Neuron (in vitro differentiated cells): Measurements from ENCODE around the gene SCD.

Source experiments
- H2AFZ ChIP-seq: one replicate; pipeline ENCODE4 v1.6.1; 2013; ENCODE audit warnings: low read depth, mild to moderate bottlenecking, inconsistent platforms, low read length, moderate library complexity
- H3K27me3 ChIP-seq: one replicate; pipeline ENCODE4 v1.6.1; 2013; ENCODE audit warnings: low read length; ENCODE audit not compliant: insufficient read depth
- H3K36me3 ChIP-seq: one replicate; pipeline ENCODE4 v1.6.1; 2013; ENCODE audit warnings: low read length; ENCODE audit not compliant: insufficient read depth
- H3K4me1 ChIP-seq: one replicate; pipeline ENCODE4 v1.6.1; 2013; ENCODE audit warnings: low read length; ENCODE audit not compliant: insufficient read depth
- H3K4me3 ChIP-seq: 2 replicates; pipeline ENCODE4 v1.5.1; 2013; ENCODE audit warnings: mild to moderate bottlenecking, low read length, moderate library complexity
- H3K9me3 ChIP-seq: one replicate; pipeline ENCODE4 v1.6.1; 2013; ENCODE audit warnings: low read length

SCD gene

DNA sequence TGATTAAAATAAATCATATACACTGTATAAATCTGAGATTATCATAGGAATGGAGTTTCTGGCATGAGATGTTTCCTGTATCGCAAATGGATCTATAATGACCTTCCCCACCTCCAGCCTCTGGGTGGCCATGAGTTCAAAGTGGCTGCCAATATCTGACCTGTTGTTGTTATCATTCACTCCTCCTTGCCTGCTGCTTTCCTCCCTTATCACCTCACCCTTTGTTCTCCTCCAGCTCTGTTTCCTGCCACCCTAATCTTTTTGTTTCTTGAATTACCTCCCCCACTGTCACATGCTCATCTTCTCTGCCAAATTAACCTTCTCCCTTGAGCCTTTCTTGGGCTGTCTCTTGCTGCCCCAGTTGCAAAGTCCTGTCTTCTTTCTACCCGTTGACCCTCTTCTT is 12.0 kb downstream of the SCD start:
- H2AFZ ChIP-seq, result no peak overlapping the region
- H3K27me3 ChIP-seq, result no peaks in the 10 kb centered on the region
- no peaks in the 10 kb centered on the region for H3K9me3 ChIP-seq
- peaks cover 90% of the 10 kb centered on the region for H3K36me3 ChIP-seq
- H3K4me3 ChIP-seq, result no peak overlapping the region
- H3K4me1 ChIP-seq, result peaks cover 23% of the 10 kb centered on the region

DNA sequence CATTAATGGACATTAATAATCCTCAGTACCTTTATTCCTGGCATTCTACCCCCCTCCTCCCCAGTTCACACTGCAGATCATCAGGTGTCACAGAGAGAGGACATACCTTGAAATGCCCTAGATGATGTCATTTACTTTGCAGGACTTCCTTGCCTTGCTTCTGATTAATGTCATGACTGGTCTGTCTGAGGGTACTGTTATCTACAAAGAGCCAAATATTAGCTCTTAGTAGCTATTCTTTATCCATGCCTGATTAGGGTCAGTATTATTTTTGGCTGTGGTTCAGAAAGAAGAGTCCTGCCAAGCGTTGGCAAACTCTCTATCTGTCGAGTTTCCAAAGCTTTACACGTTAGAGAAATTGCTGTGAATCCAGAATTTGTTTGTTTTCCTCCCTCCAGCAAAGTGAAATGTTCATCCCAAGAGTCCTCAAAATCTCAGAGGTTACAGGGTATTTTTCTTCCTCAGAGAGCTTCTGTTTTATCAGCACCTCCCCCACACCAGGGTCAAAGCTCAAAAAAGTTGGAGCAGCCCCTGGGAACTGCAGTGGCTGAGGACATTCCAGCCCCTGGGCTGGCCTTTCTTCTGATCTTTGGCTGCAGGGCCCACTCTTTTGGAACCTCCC is 12.6 kb downstream of the SCD start:
- Histone ChIP-seq H2AFZ (no peak overlapping the region), H3K36me3 (peaks cover 90% of the 10 kb centered on the region), H3K9me3 (no peaks in the 10 kb centered on the region), H3K27me3 (no peaks in the 10 kb centered on the region), H3K4me1 (peaks cover 23% of the 10 kb centered on the region), H3K4me3 (no peak overlapping the region)

DNA sequence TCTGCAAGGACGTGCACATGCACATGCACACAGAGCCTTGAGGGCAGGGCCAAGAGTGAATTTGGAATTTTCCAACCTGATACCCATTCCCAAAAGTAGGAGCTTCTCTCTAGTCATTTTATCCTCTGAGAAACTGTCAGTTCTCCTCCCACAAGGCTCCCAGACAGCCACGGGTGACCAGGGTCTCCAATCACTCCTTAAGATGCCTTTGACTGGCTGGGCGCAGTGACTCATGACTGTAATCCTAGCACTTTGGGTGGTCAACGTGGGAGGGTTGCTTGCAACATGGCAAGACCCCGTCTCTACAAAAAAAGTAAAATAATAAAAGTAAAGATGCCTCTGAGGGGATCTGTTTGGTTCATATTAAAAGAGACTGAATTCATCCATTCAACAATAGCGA is 13.2 kb downstream of the SCD start:
- Histone ChIP-seq H3K9me3 (no peaks in the 10 kb centered on the region), H2AFZ (no peak overlapping the region), H3K4me3 (no peak overlapping the region), H3K27me3 (no peaks in the 10 kb centered on the region), H3K4me1 (peaks cover 23% of the 10 kb centered on the region), H3K36me3 (peaks cover 85% of the 10 kb centered on the region)

DNA sequence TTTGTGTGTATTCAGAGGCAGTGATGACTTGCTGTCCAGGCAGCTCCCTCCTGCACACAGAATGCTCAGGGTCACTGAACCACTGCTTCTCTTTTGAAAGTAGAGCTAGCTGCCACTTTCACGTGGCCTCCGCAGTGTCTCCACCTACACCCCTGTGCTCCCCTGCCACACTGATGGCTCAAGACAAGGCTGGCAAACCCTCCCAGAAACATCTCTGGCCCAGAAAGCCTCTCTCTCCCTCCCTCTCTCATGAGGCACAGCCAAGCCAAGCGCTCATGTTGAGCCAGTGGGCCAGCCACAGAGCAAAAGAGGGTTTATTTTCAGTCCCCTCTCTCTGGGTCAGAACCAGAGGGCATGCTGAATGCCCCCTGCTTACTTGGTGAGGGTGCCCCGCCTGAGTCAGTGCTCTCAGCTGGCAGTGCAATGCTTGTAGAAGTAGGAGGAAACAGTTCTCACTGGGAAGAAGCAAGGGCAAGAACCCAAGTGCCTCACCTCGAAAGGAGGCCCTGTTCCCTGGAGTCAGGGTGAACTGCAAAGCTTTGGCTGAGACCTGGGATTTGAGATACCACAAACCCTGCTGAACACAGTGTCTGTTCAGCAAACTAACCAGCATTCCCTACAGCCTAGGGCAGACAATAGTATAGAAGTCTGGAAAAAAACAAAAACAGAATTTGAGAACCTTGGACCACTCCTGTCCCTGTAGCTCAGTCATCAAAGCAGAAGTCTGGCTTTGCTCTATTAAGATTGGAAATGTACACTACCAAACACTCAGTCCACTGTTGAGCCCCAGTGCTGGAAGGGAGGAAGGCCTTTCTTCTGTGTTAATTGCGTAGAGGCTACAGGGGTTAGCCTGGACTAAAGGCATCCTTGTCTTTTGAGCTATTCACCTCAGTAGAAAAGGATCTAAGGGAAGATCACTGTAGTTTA is 15.8 kb downstream of the SCD start:
- peaks cover 59% of the 10 kb centered on the region for H3K36me3 ChIP-seq
- H3K4me1 ChIP-seq, result peaks cover 23% of the 10 kb centered on the region

DNA sequence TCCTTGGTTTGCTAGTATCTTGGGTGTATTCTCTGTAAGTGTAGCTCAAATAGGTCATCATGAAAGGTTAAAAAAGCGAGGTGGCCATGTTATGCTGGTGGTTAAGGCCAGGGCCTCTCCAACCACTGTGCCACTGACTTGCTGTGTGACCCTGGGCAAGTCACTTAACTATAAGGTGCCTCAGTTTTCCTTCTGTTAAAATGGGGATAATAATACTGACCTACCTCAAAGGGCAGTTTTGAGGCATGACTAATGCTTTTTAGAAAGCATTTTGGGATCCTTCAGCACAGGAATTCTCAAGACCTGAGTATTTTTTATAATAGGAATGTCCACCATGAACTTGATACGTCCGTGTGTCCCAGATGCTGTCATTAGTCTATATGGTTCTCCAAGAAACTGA is 17.1 kb downstream of the SCD start:
- Histone ChIP-seq H3K36me3 (peaks cover 52% of the 10 kb centered on the region), H3K27me3 (no peaks in the 10 kb centered on the region), H3K4me3 (no peak overlapping the region), H2AFZ (no peak overlapping the region), H3K9me3 (no peaks in the 10 kb centered on the region), H3K4me1 (peaks cover 23% of the 10 kb centered on the region)

More for the DNA sequence above, 15.8 kb downstream of the SCD start:
- Histone ChIP-seq H3K27me3 (no peaks in the 10 kb centered on the region), H2AFZ (no peak overlapping the region), H3K9me3 (no peaks in the 10 kb centered on the region), H3K4me3 (no peak overlapping the region)

DNA sequence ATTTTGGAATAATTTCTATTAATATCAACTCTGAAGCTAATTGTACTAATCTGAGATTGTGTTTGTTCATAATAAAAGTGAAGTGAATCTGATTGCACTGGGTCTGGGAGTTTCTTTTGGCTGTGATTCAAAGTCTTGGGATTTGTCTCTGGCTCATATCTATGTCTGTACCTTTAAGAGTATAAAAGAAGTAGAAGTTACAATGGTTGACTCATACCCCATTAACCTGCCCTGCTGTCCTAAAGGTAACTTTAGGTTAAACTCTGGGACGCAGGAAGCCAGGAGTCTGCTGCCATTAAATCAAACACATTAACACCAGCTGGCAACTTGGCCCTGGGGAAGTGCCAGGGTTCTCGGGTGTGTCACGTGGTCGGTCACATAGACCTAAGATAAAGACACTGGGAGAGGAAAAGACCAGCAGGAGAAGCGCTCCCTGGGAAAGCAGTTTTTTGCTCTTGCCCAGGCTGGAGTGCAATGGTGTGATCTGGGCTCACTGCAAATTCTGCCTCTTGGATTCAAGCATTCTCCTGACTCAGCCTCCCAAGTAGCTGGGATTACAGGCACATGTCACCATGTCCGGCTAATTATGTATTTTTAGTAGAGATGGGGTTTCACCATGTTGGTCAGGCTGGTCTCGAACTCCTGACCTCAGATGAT is 17.8 kb downstream of the SCD start:
- H3K27me3 ChIP-seq, result no peaks in the 10 kb centered on the region
- no peak overlapping the region for H3K4me3 ChIP-seq
- peaks cover 23% of the 10 kb centered on the region for H3K4me1 ChIP-seq
- peaks cover 46% of the 10 kb centered on the region for H3K36me3 ChIP-seq
- no peak overlapping the region for H2AFZ ChIP-seq
- no peaks in the 10 kb centered on the region for H3K9me3 ChIP-seq

DNA sequence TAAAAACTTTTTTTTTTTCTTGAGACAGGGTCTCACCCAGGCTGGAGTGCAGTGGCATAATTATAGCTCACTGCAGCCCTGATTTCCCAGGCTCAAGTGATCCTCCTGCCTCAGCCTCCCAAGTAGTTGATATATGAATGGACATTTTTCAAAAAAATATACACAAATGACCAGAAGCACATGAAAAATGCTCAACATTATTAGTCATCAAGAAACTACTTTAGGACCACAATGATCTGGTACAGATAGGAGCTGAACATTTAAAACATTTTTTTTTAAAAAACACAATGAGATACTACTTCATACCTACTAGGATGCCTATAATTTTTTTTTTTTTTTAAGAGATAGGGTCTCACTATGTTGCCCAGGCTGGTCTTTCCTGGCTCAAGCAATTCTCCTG is 21.7 kb downstream of the SCD start:
- no peaks in the 10 kb centered on the region for H3K9me3 ChIP-seq
- H2AFZ ChIP-seq, result no peak overlapping the region
- no peak overlapping the region for H3K4me3 ChIP-seq
- H3K36me3 ChIP-seq, result peaks cover 8% of the 10 kb centered on the region
- H3K27me3 ChIP-seq, result no peaks in the 10 kb centered on the region
- H3K4me1 ChIP-seq, result peaks cover 23% of the 10 kb centered on the region

DNA sequence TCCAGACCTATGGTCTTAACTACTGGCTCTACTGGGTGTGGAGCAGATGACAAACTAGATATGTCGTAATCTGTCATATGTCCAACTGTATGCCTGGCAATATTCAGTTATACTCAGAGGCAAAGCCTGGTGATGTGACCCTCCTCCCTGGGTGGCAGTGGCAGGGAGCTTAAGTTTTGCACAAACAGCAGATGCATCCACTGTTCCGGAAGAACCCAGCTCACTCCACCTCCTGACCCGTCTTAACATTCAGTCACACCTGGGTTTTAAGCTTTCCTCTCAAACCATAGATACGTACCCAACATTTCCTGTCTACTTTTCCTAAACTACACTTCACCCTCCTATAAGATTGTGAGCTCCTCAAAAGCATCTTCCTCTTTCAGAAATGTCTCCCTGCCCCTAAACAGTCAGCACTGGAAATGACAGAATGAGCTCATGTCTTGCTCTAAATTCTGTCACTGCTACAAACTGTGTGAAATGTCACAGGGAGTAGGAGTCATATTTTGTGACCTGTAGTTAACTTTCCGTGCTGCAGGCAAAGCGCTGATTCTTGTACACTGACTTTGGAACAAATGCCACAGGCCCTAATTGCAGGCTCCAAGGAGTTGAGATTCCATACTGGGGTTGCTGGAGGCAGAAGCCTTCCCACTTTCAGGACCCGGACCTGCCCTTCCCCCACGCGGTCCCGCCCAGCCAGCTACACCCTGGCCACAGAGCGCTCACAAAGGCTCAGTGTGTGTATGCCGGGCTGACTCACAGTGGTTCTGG is 23.9 kb downstream of the SCD start:
- Histone ChIP-seq H2AFZ (peak overlapping the region; percentile 57), H3K36me3 (no peaks in the 10 kb centered on the region), H3K4me3 (peak overlapping the region; percentile 12), H3K9me3 (no peaks in the 10 kb centered on the region), H3K4me1 (peaks cover 34% of the 10 kb centered on the region), H3K27me3 (no peaks in the 10 kb centered on the region)

DNA sequence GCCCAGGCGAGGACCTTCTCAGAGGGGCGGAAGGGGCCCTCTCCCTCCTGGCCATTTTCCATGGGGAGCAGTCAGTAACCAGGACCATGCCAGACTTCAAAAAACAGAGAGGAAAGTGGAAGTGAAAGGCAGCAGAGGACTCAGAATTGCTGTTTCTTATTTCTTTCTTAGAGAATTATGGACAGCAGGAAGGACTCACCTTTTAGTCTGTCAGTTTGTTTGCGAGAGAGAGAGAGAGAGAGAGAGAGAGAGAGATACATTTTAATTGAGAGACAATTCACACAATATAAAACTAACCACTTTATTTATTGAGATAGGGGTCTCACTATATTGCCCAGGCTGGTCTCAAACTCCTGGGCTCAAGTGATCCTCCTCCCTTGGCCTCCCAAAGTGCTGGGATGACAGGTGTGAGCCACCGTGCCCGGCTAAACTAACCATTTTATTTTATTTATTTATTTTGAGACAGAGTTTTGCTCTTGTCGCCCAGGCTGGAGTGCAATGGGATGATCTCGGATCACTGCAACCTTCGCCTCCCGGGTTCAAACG is 24.5 kb downstream of the SCD start:
- H3K4me1 ChIP-seq, result peaks cover 34% of the 10 kb centered on the region
- no peak overlapping the region for H2AFZ ChIP-seq
- no peaks in the 10 kb centered on the region for H3K36me3 ChIP-seq
- H3K4me3 ChIP-seq, result no peak overlapping the region
- no peaks in the 10 kb centered on the region for H3K27me3 ChIP-seq
- no peaks in the 10 kb centered on the region for H3K9me3 ChIP-seq

DNA sequence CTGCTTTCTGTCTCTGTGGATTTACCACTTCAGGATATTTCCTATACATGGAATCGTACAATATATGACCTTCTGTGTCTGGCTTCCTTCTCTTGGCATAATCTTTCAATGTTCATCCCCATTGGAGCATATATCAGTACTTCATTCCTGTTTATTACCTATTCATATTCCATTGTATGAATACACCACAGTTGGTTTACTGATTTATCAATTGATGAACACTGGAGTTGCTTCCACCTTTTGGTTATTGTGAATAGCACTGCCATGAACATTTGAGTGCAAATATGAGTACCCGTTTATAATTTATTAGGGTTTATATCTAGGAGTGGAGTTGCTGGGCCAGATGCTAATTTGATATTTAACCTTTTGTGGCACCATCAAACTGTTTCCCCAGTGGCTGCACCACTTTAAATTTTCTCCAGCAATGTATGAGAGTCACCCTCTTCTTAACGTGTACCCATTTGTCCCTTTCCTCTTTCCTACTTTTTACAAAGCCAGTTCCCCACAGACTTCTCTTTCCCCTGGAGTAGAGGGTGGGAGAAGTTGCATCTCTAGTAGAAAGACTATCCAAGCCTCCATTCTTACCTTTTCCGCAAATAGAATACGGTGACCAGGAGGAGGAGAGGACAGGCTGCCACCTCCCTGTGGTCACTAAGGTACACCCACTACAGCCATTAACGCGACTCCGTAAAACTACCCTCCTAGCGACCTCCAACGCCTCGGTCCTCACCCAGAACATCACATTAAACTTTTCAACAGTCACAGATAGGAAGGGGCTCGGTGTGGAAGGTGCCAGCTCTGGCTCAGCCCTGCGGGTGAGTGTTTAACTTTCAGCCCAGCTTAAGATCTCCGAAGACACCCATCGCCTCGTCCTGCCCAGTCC is 25.6 kb downstream of the SCD start:
- H3K36me3 ChIP-seq, result no peaks in the 10 kb centered on the region
- no peaks in the 10 kb centered on the region for H3K9me3 ChIP-seq
- peak overlapping the region; percentile 54 for H3K4me3 ChIP-seq
- peak overlapping the region; percentile 10 for H2AFZ ChIP-seq
- peaks cover 34% of the 10 kb centered on the region for H3K4me1 ChIP-seq
- no peaks in the 10 kb centered on the region for H3K27me3 ChIP-seq

DNA sequence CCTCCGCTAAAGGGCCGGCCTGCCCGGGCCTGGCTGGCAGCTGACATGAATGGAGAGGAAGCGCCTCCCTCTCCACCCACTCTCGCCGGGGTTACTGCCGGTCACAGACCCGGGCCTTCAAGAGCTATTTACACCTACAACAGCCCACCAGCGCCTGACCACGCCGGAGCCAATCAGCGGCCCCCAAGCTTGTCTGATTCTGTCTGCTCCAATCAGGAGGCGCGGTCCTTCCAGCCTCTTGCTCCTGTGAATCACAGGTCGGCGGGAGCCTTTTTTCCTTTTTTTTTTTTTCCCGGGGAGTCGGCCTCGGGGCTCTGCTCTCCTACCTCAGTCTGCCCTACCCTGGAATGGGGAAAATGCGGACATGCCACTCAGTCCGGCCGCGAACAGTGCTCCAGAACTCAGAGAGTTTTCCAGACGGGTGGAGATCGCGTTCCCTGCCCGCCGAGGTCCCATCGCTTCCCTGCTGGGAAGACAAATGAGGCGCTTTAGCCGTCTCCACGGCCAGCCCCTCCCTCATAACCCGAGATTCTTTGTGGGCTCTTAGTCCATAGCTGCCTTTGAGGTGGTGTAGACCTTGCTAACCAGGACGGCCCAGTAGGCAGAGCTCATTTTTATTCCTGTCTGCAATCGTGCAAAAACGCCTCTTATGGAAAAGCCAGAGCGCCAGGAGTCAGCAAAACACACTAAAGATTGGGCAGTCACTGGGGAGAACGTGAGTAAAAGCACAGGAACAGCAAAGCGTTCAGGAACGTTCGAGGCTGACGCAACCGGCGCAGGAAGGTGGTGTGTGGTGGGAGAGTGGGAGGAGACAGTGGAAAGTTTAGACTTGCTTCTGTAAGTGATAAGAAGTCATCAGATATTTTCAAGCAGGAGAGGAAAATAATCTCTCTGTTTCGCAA is 26.5 kb downstream of the SCD start:
- H3K36me3 ChIP-seq, result no peaks in the 10 kb centered on the region
- H3K4me3 ChIP-seq, result peak overlapping the region; percentile 54
- peaks cover 34% of the 10 kb centered on the region for H3K4me1 ChIP-seq
- H2AFZ ChIP-seq, result peak overlapping the region; percentile 56
- H3K9me3 ChIP-seq, result no peaks in the 10 kb centered on the region
- H3K27me3 ChIP-seq, result no peaks in the 10 kb centered on the region
